GM12872 (cell line): Measurements from ENCODE around the gene KIF2C.
A peak's percentile ranks its signal among the peaks of the same experiment; 100 is the strongest.

Experiments used
- TF ChIP-seq, protein P1 (sequence below): IDR thresholded peaks from 3 replicates; pipeline ENCODE4 v1.5.1; 2011; ENCODE audit warnings: low read depth, mild to moderate bottlenecking, low read length, moderate library complexity; ENCODE audit not compliant: insufficient read depth

The KIF2C gene

DNA sequence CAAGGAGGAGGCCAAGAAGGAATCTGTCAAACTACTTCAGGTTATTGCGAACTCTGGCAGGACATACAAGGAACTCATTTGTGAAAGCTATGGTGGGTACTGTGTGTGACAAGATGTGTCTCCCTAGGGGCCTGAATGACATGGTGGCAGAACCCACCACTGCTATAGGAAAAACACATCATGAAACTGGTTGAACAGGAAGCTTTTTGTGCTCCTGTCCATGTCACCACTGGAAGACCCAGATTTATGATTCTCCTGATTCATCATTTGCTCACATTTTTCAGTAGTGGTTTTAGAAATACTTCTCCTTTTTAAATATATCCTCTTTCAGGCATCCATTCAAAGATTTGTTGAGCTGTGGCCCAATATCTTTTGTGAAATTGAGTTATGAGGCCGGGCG, 41.5 kb upstream of the KIF2C start:
- TF ChIP-seq, protein P1, sequence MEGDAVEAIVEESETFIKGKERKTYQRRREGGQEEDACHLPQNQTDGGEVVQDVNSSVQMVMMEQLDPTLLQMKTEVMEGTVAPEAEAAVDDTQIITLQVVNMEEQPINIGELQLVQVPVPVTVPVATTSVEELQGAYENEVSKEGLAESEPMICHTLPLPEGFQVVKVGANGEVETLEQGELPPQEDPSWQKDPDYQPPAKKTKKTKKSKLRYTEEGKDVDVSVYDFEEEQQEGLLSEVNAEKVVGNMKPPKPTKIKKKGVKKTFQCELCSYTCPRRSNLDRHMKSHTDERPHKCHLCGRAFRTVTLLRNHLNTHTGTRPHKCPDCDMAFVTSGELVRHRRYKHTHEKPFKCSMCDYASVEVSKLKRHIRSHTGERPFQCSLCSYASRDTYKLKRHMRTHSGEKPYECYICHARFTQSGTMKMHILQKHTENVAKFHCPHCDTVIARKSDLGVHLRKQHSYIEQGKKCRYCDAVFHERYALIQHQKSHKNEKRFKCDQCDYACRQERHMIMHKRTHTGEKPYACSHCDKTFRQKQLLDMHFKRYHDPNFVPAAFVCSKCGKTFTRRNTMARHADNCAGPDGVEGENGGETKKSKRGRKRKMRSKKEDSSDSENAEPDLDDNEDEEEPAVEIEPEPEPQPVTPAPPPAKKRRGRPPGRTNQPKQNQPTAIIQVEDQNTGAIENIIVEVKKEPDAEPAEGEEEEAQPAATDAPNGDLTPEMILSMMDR = no peak

DNA sequence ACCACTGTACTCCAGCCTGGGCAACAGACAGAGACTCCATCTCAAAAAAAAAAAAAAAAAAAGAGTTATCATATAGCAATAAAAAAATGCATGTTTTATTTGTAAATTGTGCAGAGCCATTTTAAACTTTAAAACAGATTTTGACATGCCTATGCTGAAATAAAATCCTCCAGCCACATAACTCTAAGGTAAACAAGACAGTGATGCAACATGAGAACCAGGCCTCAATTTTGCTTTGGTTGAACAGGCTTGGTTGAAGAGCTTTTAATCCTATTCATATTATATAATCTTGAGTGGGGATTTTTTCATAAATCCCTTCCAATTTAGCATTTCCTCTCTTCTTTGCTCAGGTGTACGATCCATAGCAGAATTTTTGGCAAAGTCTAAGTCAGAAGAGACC, 39.1 kb upstream of the KIF2C start:
- TF ChIP-seq, protein P1 = no peak

DNA sequence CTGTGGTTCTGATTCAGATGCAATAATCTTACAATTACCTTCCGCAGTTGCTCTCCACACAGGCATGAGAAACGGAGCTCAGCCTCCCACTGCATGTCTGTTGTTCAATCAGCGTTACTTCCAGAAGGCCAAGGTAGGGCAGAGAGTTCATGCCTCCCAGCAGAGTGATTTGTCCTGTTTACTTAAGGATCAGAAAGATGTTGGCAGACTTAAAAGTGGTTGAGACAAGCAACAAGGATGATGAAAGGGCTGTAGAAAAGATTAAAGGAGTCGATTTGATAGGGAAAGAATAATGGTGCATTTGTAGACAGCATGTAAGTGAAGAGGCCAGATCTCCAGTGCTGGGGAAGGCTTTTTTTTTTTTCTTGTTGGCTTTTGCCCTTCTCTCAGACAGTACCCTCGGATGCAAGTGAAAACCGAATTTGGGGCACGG, 38.5 kb upstream of the KIF2C start:
- TF ChIP-seq, protein P1 = no peak

DNA sequence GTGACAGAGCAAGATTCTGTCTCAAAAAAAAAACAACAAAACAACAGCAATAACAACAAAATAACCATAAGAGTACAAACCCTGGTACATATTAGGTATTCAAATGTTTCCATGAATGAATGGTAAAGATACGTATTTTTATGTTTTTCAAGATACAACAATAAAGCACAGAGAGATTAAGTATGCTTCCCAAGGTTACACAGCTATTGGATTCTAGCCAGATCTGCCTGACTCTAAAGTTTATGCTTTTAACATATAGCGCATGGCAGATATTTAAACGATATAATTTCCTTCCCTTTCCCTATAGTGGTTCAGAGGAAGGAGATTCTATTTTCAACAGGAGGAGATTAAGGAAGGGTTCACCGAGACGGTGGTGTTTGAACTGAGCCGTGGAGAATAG, 34.2 kb upstream of the KIF2C start:
- TF ChIP-seq, protein P1 = no peak

DNA sequence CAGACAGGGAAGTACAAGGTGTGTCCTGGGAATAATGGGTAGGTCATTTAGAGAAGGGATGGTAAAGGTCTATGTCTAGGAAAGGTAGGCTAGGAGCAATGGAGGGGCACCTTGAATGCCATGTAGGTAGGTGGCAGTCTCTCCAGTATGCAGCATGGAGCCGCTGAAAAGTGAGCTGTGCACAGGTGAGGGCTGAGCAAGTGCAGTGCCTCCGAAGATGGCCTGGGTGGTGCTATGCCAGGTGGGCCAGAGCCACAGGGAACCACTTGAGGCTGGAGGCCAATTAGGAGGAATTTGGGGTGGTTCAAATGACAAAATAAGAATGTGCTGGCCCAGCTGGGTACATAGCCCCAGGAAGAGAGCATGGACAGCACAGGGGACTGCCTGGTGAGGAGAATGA, 33.7 kb upstream of the KIF2C start:
- TF ChIP-seq, protein P1 = no peak

DNA sequence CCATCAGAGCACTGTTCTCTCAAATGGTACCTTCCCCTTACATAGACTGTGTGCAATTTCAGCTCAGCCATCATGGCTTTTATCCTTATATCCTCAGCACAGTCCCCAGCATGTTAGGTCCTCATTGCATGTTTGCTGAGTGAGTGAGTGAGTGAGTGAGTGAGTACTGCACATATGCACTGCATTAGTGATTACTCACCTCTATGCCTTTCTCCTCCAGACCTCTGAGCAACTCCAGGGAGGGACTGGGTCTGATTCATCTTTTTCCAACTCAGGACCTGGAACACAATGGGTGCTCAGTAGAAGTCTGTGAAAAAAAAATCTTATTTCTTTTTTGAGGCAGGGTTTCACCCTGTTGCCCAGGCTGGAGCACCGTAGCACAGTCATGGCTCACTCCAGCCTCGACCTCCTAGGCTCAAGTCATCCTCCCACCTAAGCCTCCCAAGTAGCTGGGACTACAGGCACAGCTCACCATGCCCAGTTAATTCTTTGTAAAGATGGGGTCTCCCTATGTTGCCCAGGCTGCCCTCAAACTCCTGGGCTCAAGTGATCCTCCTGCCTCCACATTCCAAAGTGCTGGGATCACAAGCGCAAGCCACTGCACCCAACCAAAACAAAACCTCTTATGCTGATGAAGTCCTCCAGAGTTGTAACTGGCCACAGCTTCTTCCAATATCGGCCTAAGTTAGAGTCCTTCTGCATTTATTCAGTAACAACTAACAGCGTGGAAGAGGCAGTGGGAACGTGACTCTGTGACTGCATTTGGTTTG, 32.3 kb upstream of the KIF2C start:
- TF ChIP-seq, protein P1 = no peak

DNA sequence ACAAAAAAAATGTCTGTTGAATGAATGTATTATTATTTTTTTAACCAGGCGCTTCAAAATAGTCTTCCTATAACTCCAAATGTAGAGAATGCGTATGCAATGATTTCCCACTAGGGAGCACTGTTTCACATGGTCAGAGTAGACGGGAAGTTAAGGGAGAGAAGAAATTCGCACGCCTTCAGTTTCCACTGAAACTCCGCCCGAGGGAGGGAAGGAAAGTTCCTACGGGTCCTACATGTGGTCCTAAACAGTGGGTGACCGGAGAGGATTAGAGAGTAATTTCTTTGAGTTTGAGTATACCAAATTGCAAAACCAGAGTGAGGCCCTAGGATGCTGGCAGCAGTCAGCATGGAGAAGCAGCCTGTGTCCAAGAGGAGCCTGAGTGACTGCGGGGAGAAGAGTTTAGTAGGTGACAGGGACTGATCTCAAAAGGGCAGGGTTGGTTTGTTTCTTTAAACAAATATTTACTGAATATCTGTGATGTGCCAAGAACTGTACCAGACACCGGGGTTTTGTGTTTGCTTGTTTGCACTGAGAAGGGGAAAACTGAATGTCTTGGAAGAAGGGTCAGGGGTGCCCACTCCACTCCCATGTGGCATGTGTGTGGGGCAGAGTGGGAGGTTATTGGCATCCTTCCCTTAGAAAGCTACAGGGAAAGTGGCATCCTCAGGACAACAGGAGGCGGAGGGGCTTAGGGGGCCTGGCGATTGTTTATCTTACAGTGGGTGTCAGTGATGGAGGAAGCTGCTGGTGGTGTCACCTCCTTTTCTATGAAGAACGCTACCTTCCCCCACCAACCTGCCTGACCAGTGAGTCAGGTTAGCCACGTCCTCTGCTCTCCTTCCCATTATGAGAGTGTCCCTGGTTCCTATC, 31.4 kb upstream of the KIF2C start:
- TF ChIP-seq, protein P1 = peak; percentile 65
